ENCODE results near the gene EBPL. TPM values are rescaled to one million over a fixed set of nuclear protein-coding genes. Genes with fewer than 3 reads are reported as not detected.

EBPL gene
- total RNA-seq, 1 donor from 2014 or later = 59.0 TPM

- no peak overlapping the region for H3K4me3 Mint-ChIP-seq (ENCODE audit: unreplicated experiment)
- no peaks in the 10 kb centered on the region for H3K9me3 Mint-ChIP-seq (ENCODE audit: unreplicated experiment)
- H3K27me3 Mint-ChIP-seq (ENCODE audit: unreplicated experiment) = peaks cover 5% of the 10 kb centered on the region
- DNase-seq (ENCODE audit: low spot score) = no peak
- H3K36me3 Mint-ChIP-seq (ENCODE audit: low read depth, unreplicated experiment) = peaks cover 3% of the 10 kb centered on the region
- peaks cover 26% of the 10 kb centered on the region for H3K4me1 Mint-ChIP-seq (ENCODE audit: unreplicated experiment)
- no peak overlapping the region for H3K27ac Mint-ChIP-seq (ENCODE audit: unreplicated experiment)
- TF ChIP-seq CTCF (IDR thresholded peaks at IDR 0.05; ENCODE audit: unreplicated experiment) = no peak
Observed at GRCh38 chr13:49632156-49632555, 59.1 kb downstream of the EBPL start.

GRCh38 chr13:49630580-49630979 lies 60.7 kb downstream of the EBPL start:
- no peak overlapping the region for H3K27ac Mint-ChIP-seq (ENCODE audit: unreplicated experiment)
- TF ChIP-seq CTCF (IDR thresholded peaks at IDR 0.05; ENCODE audit: unreplicated experiment) = no peak
- DNase-seq (ENCODE audit: low spot score) = no peak
- peaks cover 5% of the 10 kb centered on the region for H3K27me3 Mint-ChIP-seq (ENCODE audit: unreplicated experiment)
- peaks cover 3% of the 10 kb centered on the region for H3K36me3 Mint-ChIP-seq (ENCODE audit: low read depth, unreplicated experiment)
- no peaks in the 10 kb centered on the region for H3K9me3 Mint-ChIP-seq (ENCODE audit: unreplicated experiment)
- no peak overlapping the region for H3K4me3 Mint-ChIP-seq (ENCODE audit: unreplicated experiment)
- peaks cover 31% of the 10 kb centered on the region for H3K4me1 Mint-ChIP-seq (ENCODE audit: unreplicated experiment)

- H3K4me3 Mint-ChIP-seq (ENCODE audit: unreplicated experiment) = peak overlapping the region; percentile 19
- no peaks in the 10 kb centered on the region for H3K9me3 Mint-ChIP-seq (ENCODE audit: unreplicated experiment)
- peaks cover 31% of the 10 kb centered on the region for H3K4me1 Mint-ChIP-seq (ENCODE audit: unreplicated experiment)
- no peak for TF ChIP-seq CTCF (IDR thresholded peaks at IDR 0.05; ENCODE audit: unreplicated experiment)
- DNase-seq (ENCODE audit: low spot score) = no peak
- H3K36me3 Mint-ChIP-seq (ENCODE audit: low read depth, unreplicated experiment) = no peaks in the 10 kb centered on the region
- peaks cover 3% of the 10 kb centered on the region for H3K27me3 Mint-ChIP-seq (ENCODE audit: unreplicated experiment)
- H3K27ac Mint-ChIP-seq (ENCODE audit: unreplicated experiment) = no peak overlapping the region
Observed at GRCh38 chr13:49629947-49630346, 61.3 kb downstream of the EBPL start.

GRCh38 chr13:49629196-49629938 lies 61.9 kb downstream of the EBPL start:
- peaks cover 3% of the 10 kb centered on the region for H3K27me3 Mint-ChIP-seq (ENCODE audit: unreplicated experiment)
- peak overlapping the region; percentile 19 for H3K4me3 Mint-ChIP-seq (ENCODE audit: unreplicated experiment)
- no peaks in the 10 kb centered on the region for H3K9me3 Mint-ChIP-seq (ENCODE audit: unreplicated experiment)
- no peak for TF ChIP-seq CTCF (IDR thresholded peaks at IDR 0.05; ENCODE audit: unreplicated experiment)
- peaks cover 31% of the 10 kb centered on the region for H3K4me1 Mint-ChIP-seq (ENCODE audit: unreplicated experiment)
- no peaks in the 10 kb centered on the region for H3K36me3 Mint-ChIP-seq (ENCODE audit: low read depth, unreplicated experiment)
- DNase-seq (ENCODE audit: low spot score) = no peak
- H3K27ac Mint-ChIP-seq (ENCODE audit: unreplicated experiment) = no peak overlapping the region

GRCh38 chr13:49627831-49628652 lies 63.2 kb downstream of the EBPL start, which contains the start of gene ARL11:
Gene ARL11 (plus strand): TSS chr13:49628507. CDS start chr13:49630448, 1,941 bp downstream.
- DNase-seq (ENCODE audit: low spot score) = peak; percentile 28
- no peak for TF ChIP-seq CTCF (IDR thresholded peaks at IDR 0.05; ENCODE audit: unreplicated experiment)
- no peaks in the 10 kb centered on the region for H3K9me3 Mint-ChIP-seq (ENCODE audit: unreplicated experiment)
- peaks cover 27% of the 10 kb centered on the region for H3K4me1 Mint-ChIP-seq (ENCODE audit: unreplicated experiment)
- no peaks in the 10 kb centered on the region for H3K27me3 Mint-ChIP-seq (ENCODE audit: unreplicated experiment)
- peak within 1 kb of the TSS; percentile 42 for H3K27ac Mint-ChIP-seq (ENCODE audit: unreplicated experiment)
- H3K4me3 Mint-ChIP-seq (ENCODE audit: unreplicated experiment) = peak within 1 kb of the TSS; percentile 37
- H3K36me3 Mint-ChIP-seq (ENCODE audit: low read depth, unreplicated experiment) = no peaks in the 10 kb centered on the region
